ENCODE data around the gene ANGPTL2. TPM values are rescaled to one million over a fixed set of nuclear protein-coding genes. Genes with fewer than 3 reads are reported as not detected.
"Not testable (repeated sequence)": the region's sequence is repeated elsewhere in the genome, so short reads cannot be mapped to it uniquely, and the experiment has no call there.

Gene ANGPTL2
- 34.8 and 40.0 TPM in 2 replicates for total RNA-seq
- long read RNA-seq, partial matches to known transcripts, result 2 of 7 reads
- long read RNA-seq, other reads (novel, unspliced or antisense), result 1 of 7 reads

- no peak for TF ChIP-seq CTCF (IDR thresholded peaks at IDR 0.05)
- H3K4me1 Mint-ChIP-seq (ENCODE audit: unreplicated experiment), result peaks cover 42% of the 10 kb centered on the region
- H3K27ac Mint-ChIP-seq (ENCODE audit: unreplicated experiment), result peak within 1 kb of the TSS; percentile 96
- H3K36me3 Mint-ChIP-seq (ENCODE audit: unreplicated experiment), result peaks cover 2% of the 10 kb centered on the region
- peak within 1 kb of the TSS; percentile 92 for H3K4me3 Mint-ChIP-seq (ENCODE audit: unreplicated experiment)
- no peaks in the 10 kb centered on the region for H3K9me3 Mint-ChIP-seq (ENCODE audit: unreplicated experiment)
- no peaks in the 10 kb centered on the region for H3K27me3 Mint-ChIP-seq (ENCODE audit: unreplicated experiment)
- peak; percentile 97 for DNase-seq (ENCODE audit: extremely low spot score, unreplicated experiment)
Observed at GRCh38 chr9:127122176-127123063, at the start of gene ANGPTL2. Gene ANGPTL2, minus strand, starts transcription at chr9:127122635. Its CDS starts 13,904 bp downstream, at chr9:127108731.

- H3K9me3 Mint-ChIP-seq (ENCODE audit: unreplicated experiment); H3K27me3 Mint-ChIP-seq (ENCODE audit: unreplicated experiment); H3K36me3 Mint-ChIP-seq (ENCODE audit: unreplicated experiment); H3K4me3 Mint-ChIP-seq (ENCODE audit: unreplicated experiment); DNase-seq (ENCODE audit: extremely low spot score, unreplicated experiment); H3K27ac Mint-ChIP-seq (ENCODE audit: unreplicated experiment): not testable (repeated sequence)
- H3K4me1 Mint-ChIP-seq (ENCODE audit: unreplicated experiment), result peaks cover 26% of the 10 kb centered on the region
Observed at GRCh38 chr9:127171348-127171747, 48.9 kb upstream of the ANGPTL2 start.

GRCh38 chr9:127170652-127171051, 48.2 kb upstream of the ANGPTL2 start:
- no peaks in the 10 kb centered on the region for H3K36me3 Mint-ChIP-seq (ENCODE audit: unreplicated experiment)
- TF ChIP-seq CTCF (IDR thresholded peaks at IDR 0.05), result no peak
- H3K27ac Mint-ChIP-seq (ENCODE audit: unreplicated experiment), result no peak overlapping the region
- DNase-seq (ENCODE audit: extremely low spot score, unreplicated experiment), result peak; percentile 68
- no peak overlapping the region for H3K4me3 Mint-ChIP-seq (ENCODE audit: unreplicated experiment)
- peaks cover 21% of the 10 kb centered on the region for H3K4me1 Mint-ChIP-seq (ENCODE audit: unreplicated experiment)
- H3K9me3 Mint-ChIP-seq (ENCODE audit: unreplicated experiment), result no peaks in the 10 kb centered on the region
- no peaks in the 10 kb centered on the region for H3K27me3 Mint-ChIP-seq (ENCODE audit: unreplicated experiment)

- H3K27ac Mint-ChIP-seq (ENCODE audit: unreplicated experiment), result peak overlapping the region; percentile 44
- no peak for TF ChIP-seq CTCF (IDR thresholded peaks at IDR 0.05)
- H3K9me3 Mint-ChIP-seq (ENCODE audit: unreplicated experiment), result no peaks in the 10 kb centered on the region
- no peaks in the 10 kb centered on the region for H3K36me3 Mint-ChIP-seq (ENCODE audit: unreplicated experiment)
- H3K27me3 Mint-ChIP-seq (ENCODE audit: unreplicated experiment), result no peaks in the 10 kb centered on the region
- no peak for DNase-seq (ENCODE audit: extremely low spot score, unreplicated experiment)
- H3K4me1 Mint-ChIP-seq (ENCODE audit: unreplicated experiment), result peaks cover 24% of the 10 kb centered on the region
- H3K4me3 Mint-ChIP-seq (ENCODE audit: unreplicated experiment), result no peak overlapping the region
Observed at GRCh38 chr9:127170103-127170502, 47.7 kb upstream of the ANGPTL2 start.

GRCh38 chr9:127169575-127169883, 47.1 kb upstream of the ANGPTL2 start:
- no peak for TF ChIP-seq CTCF (IDR thresholded peaks at IDR 0.05)
- no peak overlapping the region for H3K4me3 Mint-ChIP-seq (ENCODE audit: unreplicated experiment)
- H3K9me3 Mint-ChIP-seq (ENCODE audit: unreplicated experiment), result no peaks in the 10 kb centered on the region

More at GRCh38 chr9:127169575-127169883, 47.1 kb upstream of the ANGPTL2 start:
- DNase-seq (ENCODE audit: extremely low spot score, unreplicated experiment), result no peak
- peaks cover 27% of the 10 kb centered on the region for H3K4me1 Mint-ChIP-seq (ENCODE audit: unreplicated experiment)
- no peaks in the 10 kb centered on the region for H3K27me3 Mint-ChIP-seq (ENCODE audit: unreplicated experiment)
- H3K27ac Mint-ChIP-seq (ENCODE audit: unreplicated experiment), result peak overlapping the region; percentile 53
- H3K36me3 Mint-ChIP-seq (ENCODE audit: unreplicated experiment), result no peaks in the 10 kb centered on the region
